Measurements from ENCODE around the gene PDE7B.

The PDE7B gene

GRCh38 chr6:135962731-135963130, 111.2 kb downstream of the PDE7B start:
- H3K9me2 ChIP-seq (replicated peaks; ENCODE audit: low read depth, low read length), result no peaks in the 10 kb centered on the region
- H3K9me3 ChIP-seq (ENCODE audit: insufficient read depth, low read depth, low read length), result no peaks in the 10 kb centered on the region
- H3K9ac ChIP-seq (ENCODE audit: low read depth, low read length, poor library complexity, severe bottlenecking), result no peak overlapping the region
- no peak for TF ChIP-seq EZH2phosphoT487 (IDR thresholded peaks at IDR 0.05; ENCODE audit: borderline replicate concordance)
- TF ChIP-seq, protein P1, sequence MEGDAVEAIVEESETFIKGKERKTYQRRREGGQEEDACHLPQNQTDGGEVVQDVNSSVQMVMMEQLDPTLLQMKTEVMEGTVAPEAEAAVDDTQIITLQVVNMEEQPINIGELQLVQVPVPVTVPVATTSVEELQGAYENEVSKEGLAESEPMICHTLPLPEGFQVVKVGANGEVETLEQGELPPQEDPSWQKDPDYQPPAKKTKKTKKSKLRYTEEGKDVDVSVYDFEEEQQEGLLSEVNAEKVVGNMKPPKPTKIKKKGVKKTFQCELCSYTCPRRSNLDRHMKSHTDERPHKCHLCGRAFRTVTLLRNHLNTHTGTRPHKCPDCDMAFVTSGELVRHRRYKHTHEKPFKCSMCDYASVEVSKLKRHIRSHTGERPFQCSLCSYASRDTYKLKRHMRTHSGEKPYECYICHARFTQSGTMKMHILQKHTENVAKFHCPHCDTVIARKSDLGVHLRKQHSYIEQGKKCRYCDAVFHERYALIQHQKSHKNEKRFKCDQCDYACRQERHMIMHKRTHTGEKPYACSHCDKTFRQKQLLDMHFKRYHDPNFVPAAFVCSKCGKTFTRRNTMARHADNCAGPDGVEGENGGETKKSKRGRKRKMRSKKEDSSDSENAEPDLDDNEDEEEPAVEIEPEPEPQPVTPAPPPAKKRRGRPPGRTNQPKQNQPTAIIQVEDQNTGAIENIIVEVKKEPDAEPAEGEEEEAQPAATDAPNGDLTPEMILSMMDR (conservative IDR thresholded peaks at IDR 0.05; ENCODE audit: low read length), result no peak
- H3K4me2 ChIP-seq (ENCODE audit: low read depth, low read length, poor library complexity, severe bottlenecking), result no peak overlapping the region
- no peaks in the 10 kb centered on the region for H4K20me1 ChIP-seq (ENCODE audit: insufficient read depth, low read length, poor library complexity, severe bottlenecking)
- H3K4me1 ChIP-seq (ENCODE audit: insufficient read depth, low read length, poor library complexity, severe bottlenecking), result no peaks in the 10 kb centered on the region
- H2AFZ ChIP-seq (ENCODE audit: low read length), result no peak overlapping the region
- H3K79me2 ChIP-seq (ENCODE audit: insufficient read depth, low read length), result no peaks in the 10 kb centered on the region
- H3F3A ChIP-seq (ENCODE audit: low read depth), result no peaks in the 10 kb centered on the region
- no peaks in the 10 kb centered on the region for H3K36me3 ChIP-seq (ENCODE audit: insufficient read depth, low read length)
- no peaks in the 10 kb centered on the region for H3K27me3 ChIP-seq (ENCODE audit: insufficient read depth, low read length, poor library complexity, severe bottlenecking)
- no peak overlapping the region for H3K4me3 ChIP-seq (ENCODE audit: low read length, poor library complexity, severe bottlenecking)

DNA sequence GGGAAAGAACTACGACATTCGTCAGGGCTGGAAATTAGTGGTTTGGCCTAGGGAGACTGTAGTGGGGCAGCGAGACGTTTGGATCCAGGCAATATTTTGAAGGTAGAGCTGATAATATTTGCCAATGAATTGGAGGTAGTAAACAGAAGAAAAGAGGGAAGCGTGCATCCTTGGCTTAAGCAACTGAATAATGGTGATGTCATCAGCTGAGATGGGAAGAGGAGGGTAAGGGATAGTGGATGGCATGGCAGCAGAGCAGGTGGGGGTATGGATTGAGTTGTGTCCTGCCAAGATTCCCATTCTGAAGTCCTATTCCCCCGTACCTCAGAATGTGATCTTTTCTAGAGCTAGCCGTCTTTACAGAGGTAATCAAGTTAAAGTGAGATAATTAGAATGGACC, 119.2 kb downstream of the PDE7B start:
- H3K4me1 ChIP-seq (ENCODE audit: insufficient read depth, low read length, poor library complexity, severe bottlenecking), result no peaks in the 10 kb centered on the region
- TF ChIP-seq, protein P1 (conservative IDR thresholded peaks at IDR 0.05; ENCODE audit: low read length), result no peak
- TF ChIP-seq EZH2phosphoT487 (IDR thresholded peaks at IDR 0.05; ENCODE audit: borderline replicate concordance), result no peak
- no peaks in the 10 kb centered on the region for H3K27me3 ChIP-seq (ENCODE audit: insufficient read depth, low read length, poor library complexity, severe bottlenecking)
- no peak overlapping the region for H2AFZ ChIP-seq (ENCODE audit: low read length)
- no peaks in the 10 kb centered on the region; the same call in 1 of the 2 replicates for H3K9me2 ChIP-seq (replicated peaks; ENCODE audit: low read depth, low read length)
- H3F3A ChIP-seq (ENCODE audit: low read depth), result no peaks in the 10 kb centered on the region
- no peak overlapping the region for H3K9ac ChIP-seq (ENCODE audit: low read depth, low read length, poor library complexity, severe bottlenecking)
- H4K20me1 ChIP-seq (ENCODE audit: insufficient read depth, low read length, poor library complexity, severe bottlenecking), result no peaks in the 10 kb centered on the region
- H3K79me2 ChIP-seq (ENCODE audit: insufficient read depth, low read length), result no peaks in the 10 kb centered on the region
- no peaks in the 10 kb centered on the region for H3K36me3 ChIP-seq (ENCODE audit: insufficient read depth, low read length)
- H3K4me3 ChIP-seq (ENCODE audit: low read length, poor library complexity, severe bottlenecking), result no peak overlapping the region
- H3K9me3 ChIP-seq (ENCODE audit: insufficient read depth, low read depth, low read length), result no peaks in the 10 kb centered on the region
- no peak overlapping the region for H3K4me2 ChIP-seq (ENCODE audit: low read depth, low read length, poor library complexity, severe bottlenecking)

DNA sequence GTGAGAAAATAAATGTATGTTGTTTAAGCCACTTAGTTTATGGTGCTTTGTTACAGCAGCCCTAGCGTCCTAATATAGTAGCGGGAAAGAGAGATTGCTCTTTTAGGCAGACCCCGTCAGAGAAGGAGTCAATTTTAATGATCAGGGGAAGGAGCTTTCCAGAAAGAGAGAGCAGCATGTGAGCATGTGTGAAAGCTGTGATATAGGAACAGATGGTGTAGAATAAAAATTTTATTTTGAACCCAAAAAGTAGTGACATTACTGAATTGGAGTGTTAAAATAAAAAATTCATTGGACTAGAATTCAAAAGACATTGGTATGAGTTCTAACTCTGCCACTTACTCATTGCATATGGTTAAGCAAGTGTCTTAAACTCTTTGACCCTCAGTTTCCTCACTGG, 119.8 kb downstream of the PDE7B start:
- no peaks in the 10 kb centered on the region; the same call in 1 of the 2 replicates for H3K9me2 ChIP-seq (replicated peaks; ENCODE audit: low read depth, low read length)
- TF ChIP-seq EZH2phosphoT487 (IDR thresholded peaks at IDR 0.05; ENCODE audit: borderline replicate concordance), result no peak
- TF ChIP-seq, protein P1 (conservative IDR thresholded peaks at IDR 0.05; ENCODE audit: low read length), result no peak
- H3K27me3 ChIP-seq (ENCODE audit: insufficient read depth, low read length, poor library complexity, severe bottlenecking), result no peaks in the 10 kb centered on the region
- H3K9me3 ChIP-seq (ENCODE audit: insufficient read depth, low read depth, low read length), result no peaks in the 10 kb centered on the region
- no peaks in the 10 kb centered on the region for H4K20me1 ChIP-seq (ENCODE audit: insufficient read depth, low read length, poor library complexity, severe bottlenecking)
- H3K4me1 ChIP-seq (ENCODE audit: insufficient read depth, low read length, poor library complexity, severe bottlenecking), result no peaks in the 10 kb centered on the region
- H3K36me3 ChIP-seq (ENCODE audit: insufficient read depth, low read length), result no peaks in the 10 kb centered on the region
- no peak overlapping the region for H2AFZ ChIP-seq (ENCODE audit: low read length)
- no peaks in the 10 kb centered on the region for H3K79me2 ChIP-seq (ENCODE audit: insufficient read depth, low read length)
- no peak overlapping the region for H3K4me3 ChIP-seq (ENCODE audit: low read length, poor library complexity, severe bottlenecking)
- no peak overlapping the region for H3K9ac ChIP-seq (ENCODE audit: low read depth, low read length, poor library complexity, severe bottlenecking)
- no peak overlapping the region for H3K4me2 ChIP-seq (ENCODE audit: low read depth, low read length, poor library complexity, severe bottlenecking)
- H3F3A ChIP-seq (ENCODE audit: low read depth), result no peaks in the 10 kb centered on the region
